GM18520 (cell line): ENCODE measurements around the gene CUL1.

ENCODE experiments used
- ATAC-seq: cut with Tn5 transposase; IDR thresholded peaks from one replicate; pipeline ENCODE4 v1.9.1; 2021; ENCODE audit not compliant: unreplicated experiment

CUL1 gene

DNA sequence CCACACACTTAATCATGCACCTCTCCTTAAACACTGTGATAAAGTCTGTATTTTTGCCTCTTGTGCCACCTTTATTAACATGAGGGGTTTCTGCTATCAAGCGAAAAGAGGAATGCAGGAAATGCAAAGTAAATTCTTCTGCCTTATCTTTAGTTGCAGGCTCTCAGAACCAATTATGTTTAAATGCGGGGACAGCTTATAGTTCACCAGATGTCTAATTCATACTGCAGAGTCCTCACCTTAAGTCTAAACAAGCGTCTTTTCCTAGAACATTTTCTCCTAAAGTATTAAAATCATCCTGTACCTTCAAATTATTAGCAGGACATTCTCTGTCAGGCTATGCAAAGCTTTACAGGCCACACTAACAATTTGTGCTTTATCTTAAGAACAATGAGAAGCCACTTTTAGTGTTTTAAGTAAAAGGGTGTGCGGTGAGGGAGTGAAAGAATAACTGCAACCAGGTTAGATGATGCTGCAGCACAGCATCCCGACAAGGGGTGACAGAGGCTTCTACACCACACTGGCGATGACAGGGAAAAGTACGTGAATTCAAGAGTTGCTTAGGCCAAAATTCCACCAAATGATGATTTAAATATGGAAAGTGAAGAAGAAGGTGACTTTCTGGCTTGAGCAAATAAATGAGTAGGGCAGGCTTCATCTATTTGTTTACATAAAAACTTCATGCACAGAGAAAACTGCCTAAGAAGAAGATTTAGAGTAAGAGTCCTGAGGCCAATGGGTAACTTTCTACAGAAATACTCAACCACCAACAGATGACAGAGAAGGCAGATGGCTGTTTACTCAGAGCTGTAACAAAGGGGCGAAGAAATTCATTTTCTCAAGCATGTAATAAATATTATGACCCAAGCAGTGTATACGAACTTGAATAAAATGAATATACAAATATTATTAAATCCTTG, 149.4 kb downstream of the CUL1 start:
- ATAC-seq: no peak

DNA sequence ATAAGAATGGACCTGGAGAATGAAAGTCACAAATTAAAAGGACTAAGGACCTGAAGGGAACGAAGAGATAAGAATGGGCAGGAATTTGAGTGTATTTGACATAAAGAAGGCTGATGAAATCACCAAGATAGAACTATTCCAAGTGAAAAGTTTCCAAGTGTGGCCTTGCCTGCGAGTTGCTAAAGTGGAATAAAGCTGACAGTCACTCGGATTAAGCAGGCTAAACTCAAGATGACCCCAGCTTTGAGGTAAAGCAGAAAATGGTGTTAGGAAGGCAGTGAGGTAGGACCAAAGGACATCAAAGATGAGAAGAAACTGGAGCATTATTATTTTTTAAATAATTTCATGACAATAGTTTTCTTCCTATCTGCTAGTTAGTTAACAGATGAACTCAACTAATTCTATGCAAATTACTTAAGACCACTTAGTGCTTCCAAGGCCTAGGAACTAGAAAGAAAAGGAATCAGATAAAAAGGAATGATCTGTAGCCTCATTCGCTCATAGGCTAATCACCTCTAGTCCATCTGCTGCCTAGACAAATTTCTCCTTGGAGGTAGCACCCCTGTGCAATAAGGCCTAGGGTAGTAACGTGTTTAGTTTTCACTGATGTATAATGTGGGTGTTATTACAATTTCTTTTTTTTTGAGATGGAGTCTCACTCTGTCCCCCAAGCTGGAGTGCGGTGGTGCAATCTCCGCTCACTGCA, 150.8 kb downstream of the CUL1 start:
- no peak for ATAC-seq

DNA sequence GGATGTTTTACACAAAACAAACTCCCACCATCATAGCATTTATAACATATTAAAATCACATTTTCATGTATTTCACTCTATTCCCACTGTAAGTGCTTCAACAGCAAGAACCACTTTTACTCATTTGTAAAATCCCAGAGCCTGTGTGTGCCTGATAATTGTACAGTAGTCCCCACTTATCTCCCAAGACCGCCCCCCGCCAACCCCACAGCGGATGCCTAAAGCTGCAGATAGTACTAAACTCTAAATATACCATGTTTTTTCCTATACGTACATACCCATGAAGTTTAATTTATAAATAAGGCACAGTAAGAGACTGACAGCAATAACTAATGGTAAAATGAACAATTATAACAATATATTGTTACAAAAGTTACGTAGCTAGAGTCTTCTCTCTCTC, 151.9 kb downstream of the CUL1 start:
- no peak for ATAC-seq
